Lung (tissue), 12 donors: Measurements from ENCODE around the gene LILRB1. TPM values are rescaled to one million over a fixed set of nuclear protein-coding genes. Genes with fewer than 3 reads are reported as not detected.

Experiments
- ATAC-seq: fragments of 200-7000 bp; cut with Tn5 transposase; one replicate; pipeline ENCODE4 v1.9.1; 2020; ENCODE audit warnings: moderate number of reproducible peaks; ENCODE audit not compliant: insufficient read depth, low FRiP score
- DNase-seq, 3 donors: peaks; one replicate each; pipeline ENCODE4 v3.0.0-alpha.2; 2013 to 2017
- H3K27ac ChIP-seq, 2 donors: one replicate each; pipeline ENCODE4 v1.5.1; 2013; ENCODE audit warnings: mild to moderate bottlenecking in 2 of 2, moderate library complexity in 2 of 2, control low read depth in 1 of 2, inconsistent platforms in 1 of 2, low read depth in 1 of 2, low read length in 1 of 2
- H3K27me3 ChIP-seq, 3 donors: one replicate each; pipeline ENCODE4 v1.5.1; 2013; ENCODE audit warnings: low read length in 2 of 3; ENCODE audit not compliant: control insufficient read depth in 3 of 3, insufficient read depth in 3 of 3
- H3K36me3 ChIP-seq, 4 donors: one replicate each; pipeline ENCODE4 v1.5.1; 2013; ENCODE audit warnings: low read length in 4 of 4, mild to moderate bottlenecking in 1 of 4, moderate library complexity in 1 of 4; ENCODE audit not compliant: control insufficient read depth in 4 of 4, insufficient read depth in 4 of 4
- H3K4me1 ChIP-seq, 5 donors: one replicate each; pipeline ENCODE4 v1.5.1; 2013; ENCODE audit warnings: low read length in 5 of 5, mild to moderate bottlenecking in 2 of 5, moderate library complexity in 1 of 5; ENCODE audit not compliant: control insufficient read depth in 5 of 5, insufficient read depth in 5 of 5
- H3K4me3 ChIP-seq: one replicate; pipeline ENCODE4 v1.5.1; 2013; ENCODE audit warnings: mild to moderate bottlenecking, control low read depth, moderate library complexity
- H3K9ac ChIP-seq, 2 donors: one replicate each; pipeline ENCODE4 v1.5.1; 2013; ENCODE audit warnings: low read length in 2 of 2, control low read depth in 1 of 2; ENCODE audit not compliant: insufficient read depth in 1 of 2
- H3K9me3 ChIP-seq, 4 donors: one replicate each; pipeline ENCODE4 v1.5.1; 2013; ENCODE audit warnings: low read length in 3 of 4, mild to moderate bottlenecking in 1 of 4, moderate library complexity in 1 of 4; ENCODE audit not compliant: control insufficient read depth in 4 of 4, insufficient read depth in 3 of 4
- WGBS, 2 donors: extraction: QIAGEN DNeasy Blood & Tissue Kit; methylation state at CpG; one replicate each; pipeline ENCODE4 v1.1.7; 2013; 5-methylcytosine and 5-hydroxymethylcytosine counted together
- polyA plus RNA-seq, 2 donors: library from polyadenylated mRNA; stranded (reverse); fragments of 200-250 nt; gene quantifications; one replicate each; pipeline ENCODE4 v1.2.1, GENCODE V29; 2013
- total RNA-seq, 2 donors: library from RNA; depleted of rRNA in 1 of 2; stranded (reverse); fragments of >200 nt in 1 of 2; gene quantifications; one replicate each; pipeline ENCODE4 v1.2.1, GENCODE V29; 2014 to 2021
- TF ChIP-seq, protein P1 (sequence below): IDR thresholded peaks from 2 replicates; pipeline ENCODE4 v1.5.1; 2012; ENCODE audit warnings: mild to moderate bottlenecking; ENCODE audit errors: control extremely low read depth, extremely low read depth
- donor health status: control.
- donor health status: control.
- donor health status: Bipolar disorder and iron deficiency.
- donor health status: healthy.
- donor health status: DM: yes; HTN: yes; CAD: no.

The LILRB1 gene
- total and polyA plus RNA-seq, 4 donors, result 5.1 to 90.5 (median 20.7) TPM

DNA sequence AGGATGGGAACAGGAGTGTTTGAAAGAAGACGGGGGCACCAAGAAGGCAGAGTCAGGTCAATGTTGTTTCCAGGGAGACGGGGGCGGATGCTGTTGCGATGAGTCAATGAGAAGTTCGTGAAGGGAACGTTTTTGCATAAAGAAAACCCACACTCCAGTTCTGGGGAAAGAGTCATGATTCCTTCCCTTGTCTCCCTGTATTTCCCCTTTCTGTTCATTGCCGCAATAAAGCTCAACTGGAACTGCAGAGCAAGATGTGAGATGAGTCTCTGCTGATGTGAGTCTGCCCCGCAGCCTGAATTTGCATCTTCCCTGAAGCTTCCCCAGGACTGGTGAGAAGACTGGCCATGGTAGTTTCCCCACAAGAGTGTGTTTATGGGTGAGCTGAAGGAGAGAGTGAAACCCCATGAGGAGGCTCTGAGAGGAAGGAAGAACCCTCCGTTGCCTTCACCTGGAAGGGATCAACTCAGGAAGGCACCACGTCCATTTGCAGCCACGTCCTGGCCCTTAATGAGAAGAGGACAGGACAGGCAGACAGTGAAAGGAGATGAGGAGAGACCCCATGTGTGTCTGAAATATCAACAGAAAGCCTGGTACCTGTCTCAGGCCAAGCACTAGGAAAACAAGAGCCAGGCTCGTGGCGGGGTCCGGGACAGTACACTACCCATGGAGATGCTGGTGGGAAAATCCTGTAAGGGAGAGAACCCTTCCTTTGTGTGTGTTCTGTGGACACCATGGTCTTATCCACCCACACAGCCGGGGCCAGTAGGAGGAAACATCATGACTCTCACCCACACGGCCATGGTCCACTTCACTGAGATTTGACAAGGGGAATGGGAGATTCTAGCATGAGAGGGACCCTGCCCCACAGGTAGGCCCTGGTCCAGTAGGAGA is 23.1 kb upstream of the LILRB1 start:
- Histone ChIP-seq H3K9me3 (peaks cover 0 to 7% (median 3%) of the 10 kb centered on the region in 4 donors), H3K4me1 (no peaks in the 10 kb centered on the region), H3K9ac (no peak overlapping the region), H3K27me3 (no peaks in the 10 kb centered on the region), H3K4me3 (no peak overlapping the region), H3K27ac (no peak overlapping the region), H3K36me3 (no peaks in the 10 kb centered on the region)
- TF ChIP-seq, protein P1, sequence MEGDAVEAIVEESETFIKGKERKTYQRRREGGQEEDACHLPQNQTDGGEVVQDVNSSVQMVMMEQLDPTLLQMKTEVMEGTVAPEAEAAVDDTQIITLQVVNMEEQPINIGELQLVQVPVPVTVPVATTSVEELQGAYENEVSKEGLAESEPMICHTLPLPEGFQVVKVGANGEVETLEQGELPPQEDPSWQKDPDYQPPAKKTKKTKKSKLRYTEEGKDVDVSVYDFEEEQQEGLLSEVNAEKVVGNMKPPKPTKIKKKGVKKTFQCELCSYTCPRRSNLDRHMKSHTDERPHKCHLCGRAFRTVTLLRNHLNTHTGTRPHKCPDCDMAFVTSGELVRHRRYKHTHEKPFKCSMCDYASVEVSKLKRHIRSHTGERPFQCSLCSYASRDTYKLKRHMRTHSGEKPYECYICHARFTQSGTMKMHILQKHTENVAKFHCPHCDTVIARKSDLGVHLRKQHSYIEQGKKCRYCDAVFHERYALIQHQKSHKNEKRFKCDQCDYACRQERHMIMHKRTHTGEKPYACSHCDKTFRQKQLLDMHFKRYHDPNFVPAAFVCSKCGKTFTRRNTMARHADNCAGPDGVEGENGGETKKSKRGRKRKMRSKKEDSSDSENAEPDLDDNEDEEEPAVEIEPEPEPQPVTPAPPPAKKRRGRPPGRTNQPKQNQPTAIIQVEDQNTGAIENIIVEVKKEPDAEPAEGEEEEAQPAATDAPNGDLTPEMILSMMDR, result no peak
- DNase-seq (no peak), ATAC-seq (no peak)
- 65 to 69% methylated on average over 15 to 16 of the region's 16 CpGs for WGBS, 2 donors

DNA sequence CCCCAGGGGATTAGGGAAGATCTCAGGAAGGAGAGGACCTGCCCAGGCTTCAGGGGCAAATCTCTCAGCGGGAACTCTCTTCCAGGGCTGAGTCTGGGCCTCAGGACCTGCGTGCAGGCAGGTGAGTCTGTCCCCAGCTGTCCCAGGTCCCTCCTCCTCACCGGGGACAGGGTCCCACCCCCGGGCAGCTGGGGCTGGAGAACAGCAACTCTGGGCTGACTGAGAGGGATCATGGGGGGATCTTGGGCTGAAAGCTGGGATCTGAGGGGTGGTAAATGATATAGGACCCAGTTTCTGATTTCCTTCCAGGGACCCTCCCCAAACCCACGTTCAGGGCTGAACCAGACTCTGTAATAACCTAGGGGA is 22.5 kb upstream of the LILRB1 start:
- WGBS, 2 donors, result 75 to 78% methylated on average over 5 of the region's 5 CpGs
- Histone ChIP-seq H3K9me3 (peaks cover 0 to 9% (median 3%) of the 10 kb centered on the region in 4 donors), H3K27ac (no peak overlapping the region), H3K27me3 (no peaks in the 10 kb centered on the region), H3K4me1 (no peaks in the 10 kb centered on the region), H3K4me3 (no peak overlapping the region), H3K9ac (no peak overlapping the region), H3K36me3 (no peaks in the 10 kb centered on the region)
- no peak for ATAC-seq
- DNase-seq, result no peak
- TF ChIP-seq, protein P1, result no peak

DNA sequence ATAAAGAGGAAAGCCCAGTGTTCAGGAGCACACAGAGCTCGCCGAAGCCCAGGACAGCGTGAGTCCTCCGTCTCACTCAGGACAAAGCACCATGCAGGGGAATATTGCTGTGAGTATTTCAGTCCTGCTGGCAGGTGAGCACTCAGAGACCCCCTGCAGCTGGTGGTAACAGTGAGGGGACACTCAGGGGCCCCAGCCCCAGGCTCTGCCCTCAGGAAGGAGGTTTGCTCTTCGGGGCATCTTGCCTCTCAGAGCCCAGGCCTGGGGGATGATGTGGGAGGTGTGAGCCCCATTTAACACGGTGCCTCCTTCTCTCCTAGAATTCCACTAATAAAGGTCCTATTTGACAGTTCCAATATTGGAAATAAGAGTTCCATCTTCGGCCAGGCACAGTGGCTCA is 22.1 kb upstream of the LILRB1 start:
- H3K9me3 ChIP-seq, result peaks cover 0 to 10% (median 3%) of the 10 kb centered on the region in 4 donors
- H3K4me1 ChIP-seq, result no peaks in the 10 kb centered on the region
- no peak overlapping the region for H3K4me3 ChIP-seq
- no peak for ATAC-seq
- H3K9ac ChIP-seq, result no peak overlapping the region
- DNase-seq, result no peak
- H3K27me3 ChIP-seq, result no peaks in the 10 kb centered on the region
- H3K27ac ChIP-seq, result no peak overlapping the region
- no peaks in the 10 kb centered on the region for H3K36me3 ChIP-seq
- 84 to 90% methylated on average over 7 of the region's 7 CpGs for WGBS, 2 donors
- TF ChIP-seq, protein P1, result no peak
